Stomach (tissue), 9 donors: Measurements from ENCODE around the gene DDX46. TPM values are rescaled to one million over a fixed set of nuclear protein-coding genes. Genes with fewer than 3 reads are reported as not detected.
"Not testable (repeated sequence)": the region's sequence is repeated elsewhere in the genome, so short reads cannot be mapped to it uniquely, and the experiment has no call there.

Source experiments
- DNase-seq, 2 donors: peaks; one replicate each; pipeline versions ENCODE4 v3.0.0 to v3.0.0-alpha.2; 2013 to 2019
- H3K27ac ChIP-seq, 5 donors: fragments of 200-600 bp in 4 of 5; sonication (generic) in 4 of 5; one replicate each; pipeline ENCODE4 v1.5.1; 2013 to 2019; ENCODE audit warnings: mild to moderate bottlenecking in 1 of 5, moderate library complexity in 1 of 5
- H3K27me3 ChIP-seq, 3 donors: fragments of 200-600 bp; sonication (generic); one replicate each; pipeline ENCODE4 v1.5.1; 2017 to 2019; ENCODE audit warnings: mixed run types in 1 of 3
- H3K36me3 ChIP-seq, 4 donors: fragments of 200-600 bp; sonication (generic); 1 replicate in 3 of 4; 2 replicates in 1 of 4; pipeline ENCODE4 v1.5.1; 2016 to 2019
- H3K4me1 ChIP-seq, 4 donors: fragments of 200-600 bp; sonication (generic); one replicate each; pipeline ENCODE4 v1.5.1; 2016 to 2019
- H3K4me3 ChIP-seq, 4 donors: fragments of 200-600 bp; sonication (generic) in 3 of 4; one replicate each; pipeline ENCODE4 v1.5.1; 2016 to 2019; ENCODE audit warnings: mild to moderate bottlenecking in 1 of 4
- H3K9me3 ChIP-seq, 4 donors: fragments of 200-600 bp; sonication (generic); one replicate each; pipeline ENCODE4 v1.5.1; 2016 to 2019
- EP300 ChIP-seq: sonication (generic); formaldehyde crosslinking; IDR thresholded peaks from one replicate; pipeline ENCODE4 v1.6.1; 2017; ENCODE audit warnings: antibody characterized with exemption
- POLR2A ChIP-seq, 4 donors: fragments of 450-650 bp; IDR thresholded peaks; one replicate each; pipeline ENCODE4 v1.6.1; 2016; ENCODE audit warnings: antibody characterized with exemption in 4 of 4, control low read depth in 2 of 4, mild to moderate bottlenecking in 1 of 4, moderate library complexity in 1 of 4
- POLR2AphosphoS5 ChIP-seq, 3 donors: sonication (generic); formaldehyde crosslinking; IDR thresholded peaks; one replicate each; pipeline ENCODE4 v1.6.1; 2016; ENCODE audit warnings: antibody characterized with exemption in 3 of 3
- WGBS, 5 donors: extraction: QIAGEN DNeasy Blood & Tissue Kit in 3 of 5; methylation state at CpG; one replicate each; pipeline versions ENCODE4 v1.1.5 to v1.1.7; 2013 to 2018; 5-methylcytosine and 5-hydroxymethylcytosine counted together
- intact Hi-C: fragments of 100-400 bp; cut with DNase I; formaldehyde crosslinking; loops from one replicate; pipeline ENCODE4 v1.15.1; 2023; ENCODE audit warnings: low total_unique reads
- polyA plus RNA-seq, 3 donors: library from polyadenylated mRNA; stranded (reverse); fragments of 200-250 nt; gene quantifications; one replicate each; pipeline ENCODE4 v1.2.3, GENCODE V29; 2013
- total RNA-seq, 5 donors: library from RNA; depleted of rRNA; stranded (reverse); fragments of >200 nt; gene quantifications; one replicate each; pipeline versions ENCODE4 v1.1.0 to v1.2.3, GENCODE V29; 2014 to 2016
- TF ChIP-seq, protein P1 (sequence below), 7 experiments: fragments of 450-650 bp in 4 of 7; fragments of 200-600 bp in 3 of 7; sonication (generic) in 3 of 7; IDR thresholded peaks; one replicate each; pipeline ENCODE4 v1.5.1; 2016 to 2019; ENCODE audit warnings: antibody characterized with exemption in 7 of 7, control low read depth in 2 of 7, mild to moderate bottlenecking in 1 of 7
- donor health status: healthy with polysubstance abuse.
- donor health status: Bipolar disorder and iron deficiency.
- donor health status: healthy.

The DDX46 gene
- total and polyA plus RNA-seq, 8 donors = 10.0 to 64.6 (median 32.7) TPM

DNA sequence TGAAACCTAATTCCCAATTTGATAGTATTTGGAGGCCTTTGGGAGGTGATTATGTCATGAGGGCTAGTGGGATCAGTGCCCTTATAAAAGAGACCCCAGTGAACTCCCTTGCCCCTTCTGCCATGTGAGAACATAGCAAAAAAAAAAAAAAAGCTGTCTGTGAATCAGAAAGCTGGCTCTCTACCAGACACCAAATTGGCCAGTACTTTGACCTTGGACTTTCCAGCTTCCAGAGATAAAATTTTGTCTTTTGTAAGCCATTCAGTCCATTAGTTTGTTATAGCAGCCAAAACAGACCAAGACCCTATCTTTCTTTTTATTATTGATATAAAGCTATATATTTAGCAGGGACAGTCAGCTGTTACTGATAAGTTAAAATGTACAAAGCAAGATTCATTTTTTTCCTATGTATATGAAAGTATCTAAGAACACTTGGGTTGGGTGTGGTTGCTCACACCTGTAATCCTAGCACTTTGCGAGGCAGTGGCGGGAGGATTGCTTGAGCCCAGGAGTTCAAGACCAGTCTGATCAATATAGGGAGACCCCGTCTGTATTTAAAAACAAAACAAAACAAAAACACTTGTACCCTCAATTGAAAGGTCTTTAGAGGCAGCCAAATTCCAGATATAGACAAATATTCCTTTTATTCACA lies 79.1 kb downstream of the DDX46 start:
- intact Hi-C loops = no loop called here
- Histone ChIP-seq H3K4me1 (peaks cover 9 to 14% (median 10%) of the 10 kb centered on the region in 4 donors), H3K27me3 (no peaks in the 10 kb centered on the region), H3K4me3 (no peak overlapping the region), H3K27ac (peak overlapping the region in 2 of 5 donors; percentile 7 to 11), H3K9me3 (no peaks in the 10 kb centered on the region), H3K36me3 (peaks cover 9 to 69% (median 54%) of the 10 kb centered on the region in 4 donors)
- TF ChIP-seq EP300 (no peak), POLR2AphosphoS5 (IDR thresholded peaks at IDR 0.05) (no peak), POLR2A (IDR thresholded peaks at IDR 0.05) (no peak)
- TF ChIP-seq, protein P1, sequence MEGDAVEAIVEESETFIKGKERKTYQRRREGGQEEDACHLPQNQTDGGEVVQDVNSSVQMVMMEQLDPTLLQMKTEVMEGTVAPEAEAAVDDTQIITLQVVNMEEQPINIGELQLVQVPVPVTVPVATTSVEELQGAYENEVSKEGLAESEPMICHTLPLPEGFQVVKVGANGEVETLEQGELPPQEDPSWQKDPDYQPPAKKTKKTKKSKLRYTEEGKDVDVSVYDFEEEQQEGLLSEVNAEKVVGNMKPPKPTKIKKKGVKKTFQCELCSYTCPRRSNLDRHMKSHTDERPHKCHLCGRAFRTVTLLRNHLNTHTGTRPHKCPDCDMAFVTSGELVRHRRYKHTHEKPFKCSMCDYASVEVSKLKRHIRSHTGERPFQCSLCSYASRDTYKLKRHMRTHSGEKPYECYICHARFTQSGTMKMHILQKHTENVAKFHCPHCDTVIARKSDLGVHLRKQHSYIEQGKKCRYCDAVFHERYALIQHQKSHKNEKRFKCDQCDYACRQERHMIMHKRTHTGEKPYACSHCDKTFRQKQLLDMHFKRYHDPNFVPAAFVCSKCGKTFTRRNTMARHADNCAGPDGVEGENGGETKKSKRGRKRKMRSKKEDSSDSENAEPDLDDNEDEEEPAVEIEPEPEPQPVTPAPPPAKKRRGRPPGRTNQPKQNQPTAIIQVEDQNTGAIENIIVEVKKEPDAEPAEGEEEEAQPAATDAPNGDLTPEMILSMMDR (IDR thresholded peaks at IDR 0.05) = no peak
- DNase-seq = no peak
- WGBS, 5 donors = 27 to 67% (median 45%) methylated on average over 3 of the region's 3 CpGs

DNA sequence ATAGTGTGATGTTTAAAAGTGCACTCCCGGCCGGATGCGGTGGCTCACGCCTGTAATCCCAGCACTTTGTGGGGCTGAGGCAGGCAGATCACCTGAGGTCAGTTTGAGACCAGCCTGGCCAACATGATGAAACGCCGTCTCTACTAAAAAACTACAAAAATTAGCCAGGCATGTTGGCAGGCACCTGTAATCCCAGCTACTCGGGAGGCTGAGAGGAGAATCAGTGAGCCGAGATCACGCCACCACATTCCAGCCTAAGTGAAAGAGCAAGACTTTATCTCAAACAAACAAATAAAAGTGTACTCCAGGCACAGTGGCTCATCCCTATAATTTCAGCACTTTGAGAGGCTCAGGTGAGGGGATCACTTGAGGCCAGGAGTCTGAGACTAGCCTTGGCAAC lies 79.8 kb downstream of the DDX46 start:
- H3K9me3 ChIP-seq, H3K4me3 ChIP-seq, DNase-seq, H3K27me3 ChIP-seq, intact Hi-C loops: not testable (repeated sequence)
- H3K27ac ChIP-seq = peak overlapping the region in 1 of 5 donors; percentile 11
- WGBS, 5 donors = 77 to 93% (median 87%) methylated on average over 9 of the region's 9 CpGs
- H3K36me3 ChIP-seq = peaks cover 9 to 64% (median 51%) of the 10 kb centered on the region in 4 donors
- peaks cover 8 to 14% (median 12%) of the 10 kb centered on the region in 4 donors for H3K4me1 ChIP-seq

DNA sequence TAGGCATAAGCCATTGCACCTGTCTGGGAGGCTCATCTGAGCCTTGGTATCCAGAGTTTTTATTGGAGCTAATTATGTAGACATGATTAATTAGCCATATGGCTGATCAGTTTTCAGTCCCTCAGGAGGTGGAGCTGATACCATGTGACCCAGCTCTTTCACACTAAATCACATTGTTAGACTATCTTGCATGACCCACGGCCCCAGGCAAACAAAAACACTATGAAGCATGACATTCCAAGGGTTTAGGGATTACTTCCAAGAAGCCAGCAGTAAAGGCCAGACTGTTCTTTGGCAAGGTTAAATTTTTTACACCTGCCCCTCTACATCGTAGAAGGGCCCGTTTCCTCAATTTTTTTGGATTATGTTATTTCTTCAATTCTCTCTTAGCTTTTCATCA lies 82.2 kb downstream of the DDX46 start:
- WGBS, 5 donors = 38 to 67% (median 49%) methylated on average over 3 of the region's 3 CpGs
- DNase-seq = peak in 1 of 2 donors; percentile 40
- peaks cover 0 to 44% (median 33%) of the 10 kb centered on the region in 4 donors for H3K36me3 ChIP-seq
- no peaks in the 10 kb centered on the region for H3K27me3 ChIP-seq
- H3K27ac ChIP-seq = peak overlapping the region in 3 of 5 donors; percentile 1 to 32 (median 1)
- intact Hi-C loops = loop anchor here (10.0 kb wide), 1 partner anchor 64 kb away; the partner anchor contains the start of gene PCBD2
- peaks cover 12 to 22% (median 20%) of the 10 kb centered on the region in 4 donors for H3K4me1 ChIP-seq
- no peak overlapping the region for H3K4me3 ChIP-seq
- H3K9me3 ChIP-seq = no peaks in the 10 kb centered on the region
- TF ChIP-seq EP300 (no peak), POLR2A (IDR thresholded peaks at IDR 0.05) (no peak), POLR2AphosphoS5 (IDR thresholded peaks at IDR 0.05) (no peak)
- TF ChIP-seq, protein P1 (IDR thresholded peaks at IDR 0.05) = no peak

DNA sequence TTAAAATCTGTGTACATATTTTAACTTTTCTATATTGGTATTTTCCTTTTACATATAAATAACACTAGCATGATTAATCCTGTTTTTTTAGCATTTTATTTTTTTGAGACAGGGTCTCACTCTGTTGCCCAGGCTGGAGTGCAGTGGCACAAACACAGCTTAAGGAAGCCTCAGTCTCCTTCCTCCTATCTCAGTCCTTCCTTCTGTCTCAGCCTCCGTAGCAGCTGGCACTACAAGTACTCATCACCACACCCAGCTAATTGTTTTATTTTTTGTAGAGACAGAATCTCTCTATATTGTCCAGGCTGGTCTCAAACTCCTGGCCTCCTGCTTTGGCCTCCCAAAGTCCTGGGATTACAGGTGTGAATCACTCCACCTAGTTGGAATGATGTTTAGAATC lies 85.7 kb downstream of the DDX46 start:
- Histone ChIP-seq H3K4me1 (peaks cover 35 to 42% (median 37%) of the 10 kb centered on the region in 4 donors), H3K27me3 (no peaks in the 10 kb centered on the region), H3K4me3 (no peak overlapping the region), H3K36me3 (peaks cover 0 to 22% (median 20%) of the 10 kb centered on the region in 4 donors), H3K9me3 (no peaks in the 10 kb centered on the region), H3K27ac (no peak overlapping the region)
- TF ChIP-seq EP300 (no peak), POLR2AphosphoS5 (IDR thresholded peaks at IDR 0.05) (no peak), POLR2A (IDR thresholded peaks at IDR 0.05) (no peak)
- TF ChIP-seq, protein P1 (IDR thresholded peaks at IDR 0.05) = no peak
- 79 to 100% (median 93%) methylated on average over 1 of the region's 1 CpG for WGBS, 5 donors
- no peak for DNase-seq
- intact Hi-C loops = loop anchor here (10.0 kb wide), 1 partner anchor 61 kb away; the partner anchor contains the start of gene PCBD2
